Fibroblast of mammary gland (primary cell): ENCODE data around the gene SPSB2.

ENCODE experiments used
- DNase-seq: peaks from one replicate; pipeline ENCODE4 v3.0.0-alpha.2; 2010; ENCODE audit warnings: low read depth
- H3K4me3 ChIP-seq: 2 replicates; pipeline ENCODE4 v1.5.1; 2011; ENCODE audit warnings: low read depth, mild to moderate bottlenecking, low read length, moderate library complexity; ENCODE audit not compliant: control insufficient read depth
- CTCF ChIP-seq: conservative IDR thresholded peaks from 2 replicates; pipeline ENCODE4 v1.5.1; 2011; ENCODE audit warnings: low read depth, low read length, inconsistent platforms; ENCODE audit not compliant: control insufficient read depth, insufficient read depth

Gene SPSB2

GRCh38 chr12:6847676-6848075 is 25.4 kb downstream of the SPSB2 start:
- H3K4me3 ChIP-seq = no peak overlapping the region
- no peak for TF ChIP-seq CTCF
- no peak for DNase-seq

GRCh38 chr12:6846316-6846869 is 26.7 kb downstream of the SPSB2 start:
- no peak for TF ChIP-seq CTCF

GRCh38 chr12:6845395-6845794 is 27.7 kb downstream of the SPSB2 start:
- no peak for DNase-seq

More at GRCh38 chr12:6846316-6846869, 26.7 kb downstream of the SPSB2 start:
- no peak overlapping the region for H3K4me3 ChIP-seq
- DNase-seq = no peak

GRCh38 chr12:6843118-6843902 is 29.8 kb downstream of the SPSB2 start:
- no peak for TF ChIP-seq CTCF
- DNase-seq = no peak
- no peak overlapping the region for H3K4me3 ChIP-seq

More at GRCh38 chr12:6845395-6845794, 27.7 kb downstream of the SPSB2 start:
- H3K4me3 ChIP-seq = no peak overlapping the region
- TF ChIP-seq CTCF = no peak

GRCh38 chr12:6842075-6842474 is 31.0 kb downstream of the SPSB2 start:
- no peak overlapping the region for H3K4me3 ChIP-seq
- no peak for DNase-seq
- no peak for TF ChIP-seq CTCF

- TF ChIP-seq CTCF = no peak
- H3K4me3 ChIP-seq = no peak within 1 kb of the TSS
- DNase-seq = no peak
Measured at GRCh38 chr12:6840761-6841515, 32.2 kb downstream of the SPSB2 start, which contains the start of gene GNB3. GNB3 (plus strand) TSS chr12:6840925; CDS start chr12:6841288, 363 bp downstream.
